Measurements from ENCODE around the gene MLX.
"Not testable (repeated sequence)": the region's sequence is repeated elsewhere in the genome, so short reads cannot be mapped to it uniquely, and the experiment has no call there.

MLX gene

GRCh38 chr17:42603318-42603717 is 36.4 kb downstream of the MLX start:
- Histone ChIP-seq H3K27ac (no peak overlapping the region), H3K36me3 (peaks cover 0 to 15% (median 0%) of the 10 kb centered on the region in 3 donors), H3K27me3 (no peaks in the 10 kb centered on the region), H3K4me1 (peaks cover 0 to 61% (median 38%) of the 10 kb centered on the region in 4 donors), H3K4me3 (no peak overlapping the region), H3K9me3 (no peaks in the 10 kb centered on the region)
- TF ChIP-seq, protein P1, sequence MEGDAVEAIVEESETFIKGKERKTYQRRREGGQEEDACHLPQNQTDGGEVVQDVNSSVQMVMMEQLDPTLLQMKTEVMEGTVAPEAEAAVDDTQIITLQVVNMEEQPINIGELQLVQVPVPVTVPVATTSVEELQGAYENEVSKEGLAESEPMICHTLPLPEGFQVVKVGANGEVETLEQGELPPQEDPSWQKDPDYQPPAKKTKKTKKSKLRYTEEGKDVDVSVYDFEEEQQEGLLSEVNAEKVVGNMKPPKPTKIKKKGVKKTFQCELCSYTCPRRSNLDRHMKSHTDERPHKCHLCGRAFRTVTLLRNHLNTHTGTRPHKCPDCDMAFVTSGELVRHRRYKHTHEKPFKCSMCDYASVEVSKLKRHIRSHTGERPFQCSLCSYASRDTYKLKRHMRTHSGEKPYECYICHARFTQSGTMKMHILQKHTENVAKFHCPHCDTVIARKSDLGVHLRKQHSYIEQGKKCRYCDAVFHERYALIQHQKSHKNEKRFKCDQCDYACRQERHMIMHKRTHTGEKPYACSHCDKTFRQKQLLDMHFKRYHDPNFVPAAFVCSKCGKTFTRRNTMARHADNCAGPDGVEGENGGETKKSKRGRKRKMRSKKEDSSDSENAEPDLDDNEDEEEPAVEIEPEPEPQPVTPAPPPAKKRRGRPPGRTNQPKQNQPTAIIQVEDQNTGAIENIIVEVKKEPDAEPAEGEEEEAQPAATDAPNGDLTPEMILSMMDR (IDR thresholded peaks at IDR 0.05), result no peak
- intact Hi-C loops (cut with DNase I; ENCODE audit: low total_unique reads), result no loop called here
- DNase-seq, result no peak

DNA sequence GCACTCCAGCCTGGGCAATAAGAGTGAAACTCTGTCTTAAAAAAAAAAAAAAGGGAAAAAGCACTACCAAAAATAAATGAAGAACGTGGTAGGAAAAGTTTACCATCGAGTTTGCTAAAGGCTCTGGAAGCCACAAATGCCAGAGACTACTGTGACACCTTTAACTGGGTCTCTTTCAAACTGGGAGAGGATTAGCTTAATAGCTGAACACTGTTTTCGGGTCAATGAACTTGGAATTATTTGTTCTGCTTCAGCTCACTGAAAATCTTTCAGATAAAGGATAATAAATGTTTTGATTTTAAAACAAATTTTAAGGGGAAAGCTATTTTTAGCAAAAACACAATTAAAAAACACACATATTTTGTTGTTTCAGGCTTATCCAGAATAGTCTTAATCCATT is 40.9 kb downstream of the MLX start:
- TF ChIP-seq, protein P1 (IDR thresholded peaks at IDR 0.05), result no peak
- Histone ChIP-seq H3K4me3 (peak overlapping the region; percentile 69 to 85), H3K27ac (peak overlapping the region in 1 of 2 donors; percentile 88)

GRCh38 chr17:42608305-42609181 is 41.6 kb downstream of the MLX start:
- peak in 1 of 2 donors; percentile 23 for DNase-seq
- intact Hi-C loops (cut with DNase I; ENCODE audit: low total_unique reads), result loop anchor here (5.0 kb wide), 2 partner anchors 44 to 74 kb away; partner anchors contain the start of genes CCR10 and CNTNAP1

More for the DNA sequence above, 40.9 kb downstream of the MLX start:
- no peaks in the 10 kb centered on the region for H3K9me3 ChIP-seq
- H3K36me3 ChIP-seq, result peaks cover under 1 to 21% (median 3%) of the 10 kb centered on the region in 3 donors
- DNase-seq, result no peak
- H3K4me1 ChIP-seq, result peaks cover 0 to 57% (median 34%) of the 10 kb centered on the region in 4 donors
- intact Hi-C loops (cut with DNase I; ENCODE audit: low total_unique reads), result loop anchor here (5.0 kb wide), 2 partner anchors 45 to 75 kb away; partner anchors contain the start of genes CCR10 and CNTNAP1
- no peaks in the 10 kb centered on the region for H3K27me3 ChIP-seq

GRCh38 chr17:42609182-42609813 is 42.4 kb downstream of the MLX start, which contains the start of the genes RETREG3 and TUBG1:
TSS of gene RETREG3 (minus strand) at chr17:42609374. CDS start at chr17:42609324, 50 bp downstream.
TSS of gene TUBG1 (plus strand) at chr17:42609683. CDS start at chr17:42609738, 55 bp downstream.
- TF ChIP-seq, protein P1 (IDR thresholded peaks at IDR 0.05), result peak in 1 of 2 experiments; percentile 43
- peaks cover 0 to 54% (median 33%) of the 10 kb centered on the region in 4 donors for H3K4me1 ChIP-seq
- intact Hi-C loops (cut with DNase I; ENCODE audit: low total_unique reads), result loop anchor here (5.0 kb wide), 2 partner anchors 43 to 73 kb away; partner anchors contain the start of genes CCR10 and CNTNAP1
- no peaks in the 10 kb centered on the region for H3K9me3 ChIP-seq
- DNase-seq, result peak; percentile 98 to 99
- no peaks in the 10 kb centered on the region for H3K27me3 ChIP-seq
- H3K36me3 ChIP-seq, result peaks cover 15 to 29% (median 19%) of the 10 kb centered on the region in 3 donors
- peak within 1 kb of the TSS; percentile 69 to 85 for H3K4me3 ChIP-seq
- H3K27ac ChIP-seq, result peak within 1 kb of the TSS; percentile 88 to 95

More at GRCh38 chr17:42608305-42609181, 41.6 kb downstream of the MLX start:
- Histone ChIP-seq H3K4me1 (peaks cover 0 to 57% (median 34%) of the 10 kb centered on the region in 4 donors), H3K9me3 (no peaks in the 10 kb centered on the region), H3K27me3 (no peaks in the 10 kb centered on the region), H3K36me3 (peaks cover 8 to 24% (median 11%) of the 10 kb centered on the region in 3 donors), H3K27ac (peak overlapping the region; percentile 88 to 95), H3K4me3 (peak overlapping the region; percentile 69 to 85)
- TF ChIP-seq, protein P1 (IDR thresholded peaks at IDR 0.05), result peak in 1 of 2 experiments; percentile 34

DNA sequence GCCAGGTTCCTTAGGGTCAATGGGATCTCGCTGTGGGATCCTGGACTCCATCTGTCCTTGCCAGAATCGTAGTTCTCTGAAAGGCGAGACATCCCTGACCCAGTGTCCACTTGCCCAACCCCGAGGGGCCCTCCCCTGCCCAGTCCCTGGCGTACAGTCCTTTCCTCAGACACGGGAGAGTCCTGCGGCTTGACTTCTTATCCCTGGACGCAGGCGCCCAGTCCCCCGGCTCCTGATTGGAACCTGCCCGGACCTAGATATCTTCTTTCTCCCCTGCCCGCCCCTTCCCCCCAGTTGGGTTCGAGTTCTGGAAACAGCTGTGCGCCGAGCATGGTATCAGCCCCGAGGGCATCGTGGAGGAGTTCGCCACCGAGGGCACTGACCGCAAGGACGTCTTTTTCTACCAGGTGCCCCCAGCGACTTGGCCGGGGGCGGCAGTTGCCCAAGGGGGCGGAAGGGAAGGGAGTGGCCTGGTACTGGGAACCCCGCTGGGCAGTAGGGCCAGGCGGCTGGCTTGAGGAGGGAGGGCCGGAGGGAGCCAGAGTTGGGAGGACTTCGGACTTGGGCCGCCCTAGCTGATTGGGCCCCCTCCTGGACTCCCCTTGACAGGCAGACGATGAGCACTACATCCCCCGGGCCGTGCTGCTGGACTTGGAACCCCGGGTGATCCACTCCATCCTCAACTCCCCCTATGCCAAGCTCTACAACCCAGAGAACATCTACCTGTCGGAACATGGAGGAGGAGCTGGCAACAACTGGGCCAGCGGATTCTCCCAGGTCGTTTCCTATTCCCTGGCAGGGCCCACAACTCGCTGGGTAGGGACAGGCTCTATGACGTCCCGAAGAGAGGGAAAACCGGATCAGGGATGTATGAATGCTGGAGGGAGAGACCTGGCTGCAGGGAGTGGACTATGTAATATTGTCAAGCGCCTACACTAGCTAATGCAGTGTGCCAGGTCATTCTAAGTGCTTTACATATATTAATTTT is 43.2 kb downstream of the MLX start:
- intact Hi-C loops (cut with DNase I; ENCODE audit: low total_unique reads), result loop anchor here (5.0 kb wide), 2 partner anchors 42 to 72 kb away; partner anchors contain the start of genes CCR10 and CNTNAP1
- peak overlapping the region; percentile 69 to 85 for H3K4me3 ChIP-seq
- H3K9me3 ChIP-seq, H3K27me3 ChIP-seq: not testable (repeated sequence)
- DNase-seq, result peak in 1 of 2 donors; percentile 50
- H3K27ac ChIP-seq, result peak overlapping the region; percentile 72 to 84
- peaks cover 23 to 37% (median 27%) of the 10 kb centered on the region in 3 donors for H3K36me3 ChIP-seq
- peaks cover 0 to 46% (median 31%) of the 10 kb centered on the region in 4 donors for H3K4me1 ChIP-seq

Measured in tibial artery (tissue), 4 donors.